DMS153 (cell line): Measurements from ENCODE around the gene NEK7.

ENCODE experiments used
- DNase-seq: peaks from one replicate; lab custom pipeline; 2025; lab: John Stamatoyannopoulos, UW

NEK7 gene

GRCh38 chr1:198352975-198353695, 196.3 kb downstream of the NEK7 start:
- DNase-seq, result no peak

GRCh38 chr1:198357937-198358336, 201.1 kb downstream of the NEK7 start:
- no peak for DNase-seq

GRCh38 chr1:198359024-198359653, 202.3 kb downstream of the NEK7 start:
- no peak for DNase-seq

GRCh38 chr1:198360208-198360729, 203.5 kb downstream of the NEK7 start:
- no peak for DNase-seq

- no peak for DNase-seq
Measured at GRCh38 chr1:198361237-198361767, 204.5 kb downstream of the NEK7 start.

GRCh38 chr1:198363625-198364151, 206.9 kb downstream of the NEK7 start:
- no peak for DNase-seq

- no peak for DNase-seq
Measured at GRCh38 chr1:198364471-198364870, 207.7 kb downstream of the NEK7 start.

GRCh38 chr1:198367296-198367695, 210.5 kb downstream of the NEK7 start:
- DNase-seq, result no peak

GRCh38 chr1:198370996-198371395, 214.2 kb downstream of the NEK7 start:
- DNase-seq, result no peak
